Measurements from ENCODE around the gene ERCC1. TPM values are rescaled to one million over a fixed set of nuclear protein-coding genes. Genes with fewer than 3 reads are reported as not detected.

ERCC1 gene
- total RNA-seq, 1 donor from 2014 or later: 123 TPM

- Histone ChIP-seq H3K27me3 (no peaks in the 10 kb centered on the region), H3K9me3 (no peaks in the 10 kb centered on the region), H3K36me3 (no peaks in the 10 kb centered on the region), H3K4me1 (peaks cover 44% of the 10 kb centered on the region), H3K27ac (peak overlapping the region; percentile 97), H3K4me3 (peak overlapping the region in 1 of 2 donors; percentile 69)
- DNase-seq (ENCODE audit: extremely low spot score in 2 of 2): no peak
- TF ChIP-seq CTCF (IDR thresholded peaks at IDR 0.05) (no peak), POLR2A (IDR thresholded peaks at IDR 0.05) (no peak), POLR2AphosphoS5 (IDR thresholded peaks at IDR 0.05; ENCODE audit: insufficient read depth in 1 of 2, low read depth in 1 of 2) (no peak)
- intact Hi-C loops (cut with DNase I): no loop called here
Observed at GRCh38 chr19:45401815-45402214, 21.9 kb downstream of the ERCC1 start.

DNA sequence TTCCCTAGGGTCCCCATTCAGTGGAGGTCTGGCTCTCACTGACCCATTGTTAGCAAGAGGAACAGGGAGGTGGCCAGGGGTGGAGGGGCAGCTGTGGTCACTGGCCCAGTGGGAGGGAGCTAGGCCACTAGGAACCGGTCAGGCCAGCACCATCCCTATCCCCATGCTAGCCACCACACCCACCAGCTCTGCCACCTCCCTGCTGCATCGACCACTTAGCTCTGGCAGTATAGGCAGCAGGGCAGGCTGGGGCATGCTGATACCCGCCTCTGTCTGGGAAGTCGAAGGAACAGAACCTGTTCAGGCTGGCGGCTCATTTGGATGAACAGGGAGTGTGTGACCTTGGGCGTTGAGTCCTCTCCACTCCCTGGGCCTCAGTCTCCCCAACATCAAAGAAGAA is 23.5 kb downstream of the ERCC1 start:
- Histone ChIP-seq H3K4me3 (no peak overlapping the region), H3K27ac (no peak overlapping the region), H3K27me3 (no peaks in the 10 kb centered on the region), H3K9me3 (no peaks in the 10 kb centered on the region), H3K36me3 (peaks cover 0 to 7% of the 10 kb centered on the region in 2 donors), H3K4me1 (peaks cover 40% of the 10 kb centered on the region)
- TF ChIP-seq POLR2A (IDR thresholded peaks at IDR 0.05) (no peak), POLR2AphosphoS5 (IDR thresholded peaks at IDR 0.05; ENCODE audit: insufficient read depth in 1 of 2, low read depth in 1 of 2) (no peak), CTCF (IDR thresholded peaks at IDR 0.05) (no peak)
- intact Hi-C loops (cut with DNase I): no loop called here
- DNase-seq (ENCODE audit: extremely low spot score in 2 of 2): no peak

GRCh38 chr19:45395821-45396617 is 27.7 kb downstream of the ERCC1 start:
- Histone ChIP-seq H3K36me3 (peaks cover 0 to 10% of the 10 kb centered on the region in 2 donors), H3K4me1 (peaks cover 14% of the 10 kb centered on the region), H3K27ac (no peak overlapping the region), H3K9me3 (no peaks in the 10 kb centered on the region), H3K4me3 (no peak overlapping the region), H3K27me3 (no peaks in the 10 kb centered on the region)
- intact Hi-C loops (cut with DNase I): no loop called here
- no peak for TF ChIP-seq POLR2A (IDR thresholded peaks at IDR 0.05)
- TF ChIP-seq POLR2AphosphoS5 (IDR thresholded peaks at IDR 0.05; ENCODE audit: insufficient read depth in 1 of 2, low read depth in 1 of 2): no peak
- no peak for TF ChIP-seq CTCF (IDR thresholded peaks at IDR 0.05)
- no peak for DNase-seq (ENCODE audit: extremely low spot score in 2 of 2)

DNA sequence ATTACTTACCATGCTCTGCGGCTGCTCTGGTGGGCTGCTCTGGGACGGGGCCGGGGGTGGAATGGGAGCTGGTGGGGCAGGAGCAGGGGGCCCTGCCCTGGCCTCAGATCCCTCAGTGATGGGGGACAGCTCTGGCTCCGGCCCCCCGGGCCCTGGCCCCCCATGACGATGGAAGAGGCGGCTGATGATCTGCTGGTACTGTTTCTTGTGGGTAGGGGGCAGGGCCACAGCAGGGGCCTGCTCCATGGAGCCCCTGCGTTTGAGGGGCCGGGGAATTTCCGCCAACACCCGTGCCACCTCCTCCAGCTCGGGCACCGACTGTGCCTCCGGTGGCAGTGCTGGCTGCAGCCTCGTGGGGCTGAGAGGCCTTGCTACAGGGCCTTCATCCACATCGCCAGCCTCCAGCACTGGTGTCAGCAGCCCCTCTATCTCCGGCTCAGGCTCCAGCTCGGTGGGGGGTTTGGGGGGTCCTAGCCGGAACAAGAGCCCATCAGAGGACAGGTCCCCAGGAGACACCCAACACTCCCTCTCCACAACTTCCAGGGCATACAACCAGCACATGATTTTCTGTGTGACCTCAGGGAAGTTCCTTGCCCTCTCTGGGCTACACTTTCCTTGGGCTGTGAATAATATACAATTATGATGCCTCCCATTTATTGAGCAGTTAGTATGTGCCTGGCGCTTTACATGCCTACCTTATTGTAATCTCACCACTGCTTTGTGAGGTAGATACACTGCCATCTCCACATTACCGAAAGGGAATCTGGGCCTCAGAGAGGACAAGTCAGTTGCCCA is 31.6 kb downstream of the ERCC1 start:
- Histone ChIP-seq H3K9me3 (no peaks in the 10 kb centered on the region), H3K27me3 (no peaks in the 10 kb centered on the region), H3K27ac (no peak overlapping the region), H3K4me3 (no peak overlapping the region), H3K36me3 (peaks cover 0 to 10% of the 10 kb centered on the region in 2 donors), H3K4me1 (no peaks in the 10 kb centered on the region)
- no peak for TF ChIP-seq POLR2A (IDR thresholded peaks at IDR 0.05)
- TF ChIP-seq CTCF (IDR thresholded peaks at IDR 0.05): no peak
- TF ChIP-seq POLR2AphosphoS5 (IDR thresholded peaks at IDR 0.05; ENCODE audit: insufficient read depth in 1 of 2, low read depth in 1 of 2): no peak
- no peak for DNase-seq (ENCODE audit: extremely low spot score in 2 of 2)
- intact Hi-C loops (cut with DNase I): no loop called here

All from vagina (tissue), 2 donors.